Osteoblast (primary cell): Measurements from ENCODE around the gene IP6K2. TPM values are rescaled to one million over a fixed set of nuclear protein-coding genes. Genes with fewer than 3 reads are reported as not detected.

Experiments
- DNase-seq: peaks from one replicate; pipeline ENCODE4 v3.0.0; 2011; ENCODE audit warnings: low spot score, mixed read lengths; ENCODE audit not compliant: insufficient read length; ENCODE audit errors: missing footprints
- H2AFZ ChIP-seq: 2 replicates; pipeline ENCODE4 v1.6.0; 2011; ENCODE audit warnings: mild to moderate bottlenecking, low read length
- H3K27ac ChIP-seq: 2 replicates; pipeline ENCODE4 v1.5.1; 2011; ENCODE audit warnings: mild to moderate bottlenecking, low read depth, low read length, moderate library complexity
- H3K27me3 ChIP-seq: 2 replicates; pipeline ENCODE4 v1.6.0; 2012; ENCODE audit warnings: mild to moderate bottlenecking, control low read depth, inconsistent platforms, low read length, moderate library complexity; ENCODE audit not compliant: insufficient read depth
- H3K36me3 ChIP-seq: 2 replicates; pipeline ENCODE4 v1.5.1; 2011; ENCODE audit warnings: mild to moderate bottlenecking, low read length, control low read depth, moderate library complexity; ENCODE audit not compliant: insufficient read depth
- H3K4me1 ChIP-seq: 2 replicates; pipeline ENCODE4 v1.5.1; 2011; ENCODE audit warnings: mild to moderate bottlenecking, low read length, control low read depth, moderate library complexity; ENCODE audit not compliant: insufficient read depth
- H3K4me2 ChIP-seq: 2 replicates; pipeline ENCODE4 v1.6.0; 2011; ENCODE audit warnings: mild to moderate bottlenecking, low read length; ENCODE audit not compliant: insufficient read depth
- H3K4me3 ChIP-seq: fragments of 200-600 bp; sonication (generic); 3 replicates; pipeline ENCODE4 v1.5.1; 2012; ENCODE audit warnings: mild to moderate bottlenecking, low read length, inconsistent platforms; ENCODE audit not compliant: insufficient read depth
- H3K79me2 ChIP-seq: 2 replicates; pipeline ENCODE4 v1.6.0; 2012; ENCODE audit warnings: mild to moderate bottlenecking, low read length, control low read depth, inconsistent platforms; ENCODE audit not compliant: insufficient read depth
- H3K9me3 ChIP-seq: 2 replicates; pipeline ENCODE4 v1.5.1; 2011; ENCODE audit warnings: low read depth, low read length, control low read depth
- H4K20me1 ChIP-seq: 2 replicates; pipeline ENCODE4 v1.6.0; 2012; ENCODE audit warnings: mild to moderate bottlenecking, low read length, control low read depth; ENCODE audit not compliant: insufficient read depth
- total RNA-seq: library from RNA; depleted of rRNA; stranded (reverse); fragments of >200 nt; gene quantifications from 2 replicates; pipeline ENCODE4 v1.2.3, GENCODE V29; 2012
- TF ChIP-seq, protein P1 (sequence below): IDR thresholded peaks from 2 replicates; pipeline ENCODE4 v1.5.1; 2011; ENCODE audit warnings: mild to moderate bottlenecking, low read depth, low read length, moderate library complexity; ENCODE audit errors: extremely low read depth

IP6K2 gene
- total RNA-seq, 1 donor: 44.9 TPM

DNA sequence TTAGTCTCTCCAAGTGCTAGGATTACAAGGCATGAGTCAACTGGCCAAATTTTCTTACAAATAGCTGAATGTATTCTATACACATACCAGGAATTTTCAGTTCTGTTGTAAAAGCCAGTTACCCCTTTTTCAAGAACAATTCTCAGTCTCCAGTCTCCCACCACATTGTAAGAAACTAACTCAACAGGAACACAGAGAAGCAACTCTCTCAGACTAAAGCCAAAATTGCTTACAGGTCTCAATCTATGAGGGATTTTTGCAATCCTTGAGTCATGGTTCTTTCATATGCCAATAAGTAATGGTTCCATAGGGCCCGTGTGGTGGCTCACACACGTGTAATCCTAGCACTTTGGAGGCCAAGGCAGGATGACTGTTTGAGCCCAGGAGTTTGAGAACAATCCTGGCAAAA lies 8.5 kb downstream of the IP6K2 start:
- DNase-seq: peak; percentile 77
- peaks cover 88% of the 10 kb centered on the region for H3K79me2 ChIP-seq
- peak overlapping the region; percentile 21 for H3K4me2 ChIP-seq
- H3K27ac ChIP-seq: peak overlapping the region; percentile 65
- H3K9me3 ChIP-seq: no peaks in the 10 kb centered on the region
- H2AFZ ChIP-seq: no peak overlapping the region
- H3K27me3 ChIP-seq: no peaks in the 10 kb centered on the region
- H4K20me1 ChIP-seq: peaks cover 79% of the 10 kb centered on the region
- peaks cover 16% of the 10 kb centered on the region for H3K4me1 ChIP-seq
- peak overlapping the region; percentile 2 for H3K4me3 ChIP-seq
- TF ChIP-seq, protein P1, sequence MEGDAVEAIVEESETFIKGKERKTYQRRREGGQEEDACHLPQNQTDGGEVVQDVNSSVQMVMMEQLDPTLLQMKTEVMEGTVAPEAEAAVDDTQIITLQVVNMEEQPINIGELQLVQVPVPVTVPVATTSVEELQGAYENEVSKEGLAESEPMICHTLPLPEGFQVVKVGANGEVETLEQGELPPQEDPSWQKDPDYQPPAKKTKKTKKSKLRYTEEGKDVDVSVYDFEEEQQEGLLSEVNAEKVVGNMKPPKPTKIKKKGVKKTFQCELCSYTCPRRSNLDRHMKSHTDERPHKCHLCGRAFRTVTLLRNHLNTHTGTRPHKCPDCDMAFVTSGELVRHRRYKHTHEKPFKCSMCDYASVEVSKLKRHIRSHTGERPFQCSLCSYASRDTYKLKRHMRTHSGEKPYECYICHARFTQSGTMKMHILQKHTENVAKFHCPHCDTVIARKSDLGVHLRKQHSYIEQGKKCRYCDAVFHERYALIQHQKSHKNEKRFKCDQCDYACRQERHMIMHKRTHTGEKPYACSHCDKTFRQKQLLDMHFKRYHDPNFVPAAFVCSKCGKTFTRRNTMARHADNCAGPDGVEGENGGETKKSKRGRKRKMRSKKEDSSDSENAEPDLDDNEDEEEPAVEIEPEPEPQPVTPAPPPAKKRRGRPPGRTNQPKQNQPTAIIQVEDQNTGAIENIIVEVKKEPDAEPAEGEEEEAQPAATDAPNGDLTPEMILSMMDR: no peak
- H3K36me3 ChIP-seq: peaks cover 45% of the 10 kb centered on the region

DNA sequence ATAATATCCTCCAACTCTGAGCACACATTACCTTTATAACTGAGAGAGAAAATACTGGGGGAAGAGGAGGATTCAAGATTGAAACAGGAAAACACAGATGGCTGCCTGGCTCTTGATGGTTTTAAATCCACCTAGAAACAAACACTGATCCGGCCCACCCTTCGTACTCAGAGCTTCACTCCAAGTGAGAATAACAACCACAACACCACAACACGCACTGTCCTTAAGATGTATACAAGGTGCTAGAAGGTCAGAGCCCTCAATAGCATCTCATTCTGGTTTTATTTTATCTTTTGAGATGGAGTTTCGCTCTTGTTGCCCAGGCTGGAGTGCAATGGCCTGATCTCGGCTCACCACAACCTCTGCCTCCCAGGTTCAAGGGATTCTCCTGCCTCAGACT lies 9.9 kb downstream of the IP6K2 start:
- no peak for DNase-seq
- Histone ChIP-seq H3K79me2 (peaks cover 89% of the 10 kb centered on the region), H3K9me3 (no peaks in the 10 kb centered on the region), H4K20me1 (peaks cover 79% of the 10 kb centered on the region), H3K27ac (no peak overlapping the region), H3K4me1 (peaks cover 16% of the 10 kb centered on the region), H3K4me3 (no peak overlapping the region), H3K4me2 (no peak overlapping the region), H3K36me3 (peaks cover 45% of the 10 kb centered on the region), H2AFZ (no peak overlapping the region), H3K27me3 (no peaks in the 10 kb centered on the region)
- TF ChIP-seq, protein P1: no peak

DNA sequence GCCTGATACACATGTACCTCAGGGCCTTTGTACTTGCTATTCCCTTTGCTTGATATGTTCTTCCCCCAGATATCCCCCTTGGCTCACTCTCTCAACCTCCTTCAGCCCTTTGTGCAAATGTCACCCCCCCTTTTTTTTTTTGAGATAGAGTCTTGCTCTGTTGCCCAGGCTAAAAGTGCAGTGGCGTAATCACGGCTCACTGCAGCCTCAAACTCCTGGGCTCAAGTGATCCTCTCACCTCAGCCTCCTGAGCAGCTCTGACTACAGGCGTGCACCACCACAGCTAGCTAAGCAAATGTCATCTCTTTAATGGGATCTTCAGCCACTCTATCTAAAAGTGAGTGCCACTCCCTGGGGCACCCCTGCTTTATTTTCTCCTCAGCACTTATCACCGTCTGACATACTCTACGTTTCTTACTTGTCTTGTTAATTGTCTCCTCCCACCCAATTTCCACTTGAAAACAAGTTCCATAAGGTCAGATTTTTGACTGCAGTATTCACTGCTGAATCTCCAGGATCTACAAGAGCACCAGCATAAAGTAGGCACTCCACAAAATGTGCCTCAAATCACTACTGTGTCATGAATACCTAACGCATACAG lies 14.6 kb downstream of the IP6K2 start:
- peaks cover 10% of the 10 kb centered on the region for H3K4me1 ChIP-seq
- H3K4me3 ChIP-seq: no peak overlapping the region
- H2AFZ ChIP-seq: no peak overlapping the region
- TF ChIP-seq, protein P1: no peak
- no peak for DNase-seq
- peaks cover 97% of the 10 kb centered on the region for H3K79me2 ChIP-seq
- peaks cover 41% of the 10 kb centered on the region for H3K36me3 ChIP-seq
- H3K9me3 ChIP-seq: no peaks in the 10 kb centered on the region
- peaks cover 75% of the 10 kb centered on the region for H4K20me1 ChIP-seq
- H3K27ac ChIP-seq: no peak overlapping the region
- no peak overlapping the region for H3K4me2 ChIP-seq
- no peaks in the 10 kb centered on the region for H3K27me3 ChIP-seq

DNA sequence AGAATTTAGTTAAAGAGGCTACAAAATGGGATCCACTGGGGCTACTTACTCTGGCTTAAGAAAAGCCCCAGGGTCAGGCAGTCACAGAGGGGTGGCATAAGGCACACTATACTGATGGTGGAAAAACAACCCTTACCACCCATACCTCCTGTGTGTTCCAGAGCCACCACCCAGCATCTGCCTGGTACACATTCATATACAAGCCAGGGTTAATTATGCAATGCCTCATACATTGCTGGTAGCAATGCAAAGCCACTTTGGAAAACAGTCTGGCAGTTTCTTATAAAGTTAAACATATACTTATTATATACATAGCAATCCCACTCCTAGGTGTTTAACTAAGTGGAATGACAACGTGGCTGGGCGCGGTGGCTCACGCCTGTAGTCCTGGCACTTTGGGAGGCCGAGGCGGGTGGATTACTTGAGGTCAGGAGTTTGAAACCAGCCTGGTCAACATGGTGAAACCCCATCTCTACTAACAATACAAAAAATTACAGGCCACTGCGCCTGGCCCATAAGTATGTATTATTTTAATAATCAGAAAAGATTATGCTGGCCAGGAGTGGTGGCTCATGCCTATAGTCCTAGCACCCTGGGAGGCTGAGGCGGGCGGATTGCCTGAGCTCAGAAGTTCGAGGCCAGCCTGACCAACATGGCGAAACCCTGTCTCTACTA lies 16.2 kb downstream of the IP6K2 start:
- no peak overlapping the region for H3K27ac ChIP-seq
- H4K20me1 ChIP-seq: peaks cover 71% of the 10 kb centered on the region
- H3K4me1 ChIP-seq: peaks cover 19% of the 10 kb centered on the region
- H2AFZ ChIP-seq: no peak overlapping the region
- TF ChIP-seq, protein P1: no peak
- no peak for DNase-seq
- peaks cover 96% of the 10 kb centered on the region for H3K79me2 ChIP-seq
- H3K4me2 ChIP-seq: no peak overlapping the region
- H3K4me3 ChIP-seq: no peak overlapping the region
- H3K9me3 ChIP-seq: no peaks in the 10 kb centered on the region
- peaks cover 30% of the 10 kb centered on the region for H3K36me3 ChIP-seq
- H3K27me3 ChIP-seq: no peaks in the 10 kb centered on the region
